IMR-90 (cell line): ENCODE measurements around the gene PRLH. TPM values are rescaled to one million over a fixed set of nuclear protein-coding genes. Genes with fewer than 3 reads are reported as not detected.

Experiments used
- ATAC-seq: fragments of 200-7000 bp; cut with Tn5 transposase; 2 replicates; pipeline ENCODE4 v1.9.1; 2020; ENCODE audit warnings: low read depth, mild to moderate bottlenecking, moderate library complexity
- BruUV-seq: library from RNA; stranded (reverse); fragments of 400-500 nt; replicated peaks from 2 replicates; lab custom pipeline; 2021; lab: Mats Ljungman, UMichigan
- CTCF ChIA-PET: fragments of 300-600 bp; formaldehyde crosslinking; extraction: SDS; loops from one replicate; lab custom pipeline; 2021; ENCODE audit warnings: antibody characterized with exemption; lab: Yijun Ruan, JAX
- POLR2A ChIA-PET: fragments of 300-600 bp; sonication (Branson Sonifier 250); formaldehyde crosslinking; loops from one replicate; lab custom pipeline; 2022; ENCODE audit warnings: antibody characterized with exemption; ENCODE audit not compliant: unreplicated experiment; lab: Charles Lee
- DNase-seq: peaks from one replicate; pipeline ENCODE4 v3.0.0; 2013
- H2AFZ ChIP-seq: replicated peaks from 2 replicates; pipeline ENCODE3; 2013; ENCODE audit warnings: low read length, mild to moderate bottlenecking; ENCODE audit not compliant: poor library complexity
- H2AK5ac ChIP-seq: 2 replicates; pipeline ENCODE4 v1.6.1; 2013; ENCODE audit warnings: low read depth, low read length, inconsistent platforms
- H2AK9ac ChIP-seq: replicated peaks from 2 replicates; pipeline ENCODE3; 2013; ENCODE audit warnings: mild to moderate bottlenecking, low read depth, low read length, moderate library complexity; ENCODE audit not compliant: poor library complexity
- H2BK120ac ChIP-seq: 2 replicates; pipeline ENCODE4 v1.6.1; 2013; ENCODE audit warnings: low read depth, low read length, inconsistent platforms
- H2BK15ac ChIP-seq: 3 replicates; pipeline ENCODE4 v1.6.1; 2013; ENCODE audit warnings: low read depth, low read length, inconsistent platforms
- H2BK20ac ChIP-seq: 2 replicates; pipeline ENCODE4 v1.6.1; 2013; ENCODE audit warnings: low read depth, mild to moderate bottlenecking, inconsistent platforms, low read length, moderate library complexity
- H2BK5ac ChIP-seq: 2 replicates; pipeline ENCODE4 v1.6.1; 2013; ENCODE audit warnings: mild to moderate bottlenecking, low read depth, low read length, inconsistent platforms; ENCODE audit not compliant: poor library complexity, severe bottlenecking
- H3K14ac ChIP-seq: replicated peaks from 2 replicates; pipeline ENCODE4 v1.6.1; 2013; ENCODE audit warnings: low read depth, low read length, inconsistent platforms
- H3K18ac ChIP-seq: 2 replicates; pipeline ENCODE4 v1.6.1; 2013; ENCODE audit warnings: low read depth, low read length, control low read depth
- H3K23ac ChIP-seq: 2 replicates; pipeline ENCODE4 v1.6.1; 2013; ENCODE audit warnings: low read depth, low read length, inconsistent platforms
- H3K27ac ChIP-seq: 2 replicates; pipeline ENCODE4 v1.5.1; 2013; ENCODE audit warnings: mild to moderate bottlenecking, control low read depth, low read length; ENCODE audit not compliant: insufficient read depth
- H3K27me3 ChIP-seq: 2 replicates; pipeline ENCODE4 v1.6.1; 2013; ENCODE audit warnings: low read length; ENCODE audit not compliant: control insufficient read depth, insufficient read depth
- H3K36me3 ChIP-seq: 2 replicates; pipeline ENCODE4 v1.6.1; 2013; ENCODE audit warnings: low read length, mixed read lengths; ENCODE audit not compliant: control insufficient read depth, insufficient read depth
- H3K4ac ChIP-seq: 2 replicates; pipeline ENCODE4 v1.6.1; 2013; ENCODE audit warnings: low read depth, low read length, inconsistent platforms
- H3K4me1 ChIP-seq: 2 replicates; pipeline ENCODE4 v1.6.1; 2013; ENCODE audit warnings: low read length, mixed read lengths; ENCODE audit not compliant: control insufficient read depth, insufficient read depth
- H3K4me2 ChIP-seq: 2 replicates; pipeline ENCODE4 v1.6.1; 2013; ENCODE audit warnings: low read depth, mild to moderate bottlenecking, control low read depth, low read length, moderate library complexity
- H3K4me3 ChIP-seq: 2 replicates; pipeline ENCODE4 v1.5.1; 2013; ENCODE audit warnings: low read depth, mild to moderate bottlenecking, control low read depth, low read length, moderate library complexity; ENCODE audit not compliant: insufficient read depth
- H3K56ac ChIP-seq: 2 replicates; pipeline ENCODE4 v1.6.1; 2013; ENCODE audit warnings: low read length, inconsistent platforms; ENCODE audit not compliant: insufficient read depth; ENCODE audit errors: extremely low read depth
- H3K79me1 ChIP-seq, 2 experiments: 2 replicates each; pipeline ENCODE4 v1.6.1; 2013; ENCODE audit warnings: low read length in 2 of 2, inconsistent platforms in 1 of 2, low read depth in 1 of 2
- H3K9ac ChIP-seq: 2 replicates; pipeline ENCODE4 v1.6.1; 2013; ENCODE audit warnings: low read depth, low read length, control low read depth
- H3K9me1 ChIP-seq: 2 replicates; pipeline ENCODE4 v1.6.1; 2013; ENCODE audit warnings: low read length, inconsistent platforms; ENCODE audit not compliant: insufficient read depth
- H3K9me3 ChIP-seq: 2 replicates; pipeline ENCODE4 v1.6.1; 2013; ENCODE audit warnings: low read length; ENCODE audit not compliant: control insufficient read depth, insufficient read depth
- H4K20me1 ChIP-seq: 2 replicates; pipeline ENCODE4 v1.6.1; 2013; ENCODE audit warnings: low read length, inconsistent platforms; ENCODE audit not compliant: insufficient read depth
- H4K5ac ChIP-seq: 2 replicates; pipeline ENCODE4 v1.6.1; 2013; ENCODE audit warnings: mild to moderate bottlenecking, low read depth, low read length, control low read depth
- H4K8ac ChIP-seq, 2 experiments: 2 replicates each; pipeline ENCODE4 v1.6.1; 2013; ENCODE audit warnings: low read depth in 2 of 2, low read length in 2 of 2, control low read depth in 1 of 2, inconsistent platforms in 1 of 2
- H4K91ac ChIP-seq: 2 replicates; pipeline ENCODE4 v1.6.1; 2013; ENCODE audit warnings: low read depth, low read length, inconsistent platforms; ENCODE audit not compliant: insufficient read depth
- CEBPB ChIP-seq: IDR thresholded peaks from 2 replicates; pipeline ENCODE4 v1.6.1; 2012; ENCODE audit warnings: low read depth, low read length, improper control_type of control experiment
- MAZ ChIP-seq: IDR thresholded peaks from 2 replicates; pipeline ENCODE4 v1.6.1; 2012; ENCODE audit warnings: low read depth, mild to moderate bottlenecking, low read length, improper control_type of control experiment, moderate library complexity, borderline replicate concordance
- RFX5 ChIP-seq: IDR thresholded peaks from 2 replicates; pipeline ENCODE4 v1.8.0; 2012; ENCODE audit warnings: low read depth, mild to moderate bottlenecking, low read length, moderate library complexity
- WGBS, 2 experiments: methylation state at CpG; one replicate each; pipeline versions ENCODE4 v1.1.5 to v1.1.7; 2013; ENCODE audit warnings: missing lambda C conversion rate in 2 of 2; ENCODE audit not compliant: insufficient read length in 1 of 2; ENCODE audit errors: extremely low coverage in 2 of 2; 5-methylcytosine and 5-hydroxymethylcytosine counted together
- dilution Hi-C: fragments of 300-500 bp; cut with HindIII; formaldehyde crosslinking; loops from one replicate; pipeline ENCODE4 v1.14.3; 2018; ENCODE audit warnings: low sequenced_read_pairs; ENCODE audit not compliant: unreplicated experiment
- in situ Hi-C: fragments of 300-500 bp; cut with MboI; formaldehyde crosslinking; loops from 3 replicates; pipeline ENCODE4 v1.14.3; 2019; ENCODE audit warnings: low sequenced_read_pairs, inconsistent platforms, mixed read lengths
- intact Hi-C: fragments of 100-400 bp; cut with micrococcal nuclease; formaldehyde crosslinking; loops from 2 replicates; pipeline ENCODE4 v1.10.0; 2022
- polyA plus RNA-seq, 3 experiments: library from polyadenylated mRNA; depleted of rRNA; stranded (reverse); fragments of >200 nt; gene quantifications; 2 replicates each; pipeline ENCODE4 v1.2.3, GENCODE V29; 2012; ENCODE audit warnings: low replicate concordance in 1 of 3
- total RNA-seq: library from RNA; depleted of rRNA; stranded (reverse); fragments of >200 nt; gene quantifications from 2 replicates; pipeline ENCODE4 v1.2.3, GENCODE V29; 2012

Gene PRLH
- total and polyA plus RNA-seq, 2 of the 4 experiments (the other 2 are of a cell fraction) = not detected

DNA sequence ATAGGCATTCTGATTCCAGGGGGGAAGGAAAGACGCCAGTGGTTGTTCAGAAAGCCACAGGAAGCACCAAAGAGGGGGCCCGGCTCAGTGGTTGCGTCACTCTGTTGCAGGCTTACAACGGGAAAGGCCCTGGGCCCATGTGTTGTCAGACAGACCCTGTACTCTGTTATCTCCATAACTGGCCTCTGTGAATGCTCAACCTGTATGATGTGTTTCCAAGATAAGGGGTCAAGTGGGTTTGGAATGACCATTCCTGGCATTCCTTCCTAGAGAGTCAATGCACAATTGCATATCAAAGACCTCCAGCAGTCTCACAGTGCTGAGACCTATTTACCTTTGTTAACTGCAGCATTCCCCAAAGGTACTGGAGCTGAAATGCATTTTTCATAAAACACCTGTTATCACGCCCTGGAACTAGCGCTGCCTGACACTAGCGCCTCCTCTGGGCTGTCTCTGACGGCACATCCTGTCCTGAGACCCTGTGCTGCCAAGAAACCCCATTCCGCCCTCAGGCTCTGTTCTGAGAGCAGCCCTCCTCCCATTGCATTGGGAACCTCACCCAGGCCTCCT, 47.9 kb downstream of the PRLH start:
- Histone ChIP-seq H3K23ac (peak overlapping the region; percentile 43; the same call in 1 of the 2 replicates), H3K4me2 (no peak overlapping the region), H3K4ac (peak overlapping the region; percentile 92), H3K18ac (no peak overlapping the region), H3K4me1 (peaks cover 30% of the 10 kb centered on the region), H4K91ac (peak overlapping the region; percentile 12; the same call in 1 of the 2 replicates), H2BK120ac (peak overlapping the region; percentile 91; the same call in 1 of the 2 replicates), H2AK9ac (peak overlapping the region; percentile 33), H4K20me1 (no peaks in the 10 kb centered on the region), H3K27me3 (no peaks in the 10 kb centered on the region), H2BK15ac (peak overlapping the region; percentile 79; the same call in 1 of the 3 replicates), H2BK20ac (peak overlapping the region; percentile 74; the same call in 1 of the 2 replicates), H3K4me3 (no peak overlapping the region), H3K14ac (peak overlapping the region; percentile 5), H2AFZ (peak overlapping the region; percentile 55), H3K9me3 (no peaks in the 10 kb centered on the region), H3K79me1 (peaks cover 0 to 14% of the 10 kb centered on the region in 2 experiments; a peak in 2 of 4 replicates), H3K27ac (no peak overlapping the region), H3K56ac (peak overlapping the region; percentile 0; the same call in 1 of the 2 replicates), H3K36me3 (no peaks in the 10 kb centered on the region), H4K8ac (peak overlapping the region; percentile 37 to 67; a peak in 2 of 4 replicates), H2AK5ac (peak overlapping the region; percentile 90; the same call in 1 of the 2 replicates), H4K5ac (no peak overlapping the region; the same call in 1 of the 2 replicates), H2BK5ac (peak overlapping the region; percentile 29), H3K9ac (no peak overlapping the region), H3K9me1 (peaks cover 34% of the 10 kb centered on the region)
- intact Hi-C loops = no loop called here
- DNase-seq (peak; percentile 52), ATAC-seq (no peak; the same call in none of the 2 replicates)
- ChIA-PET POLR2A (no interaction called here), CTCF (no interaction called here)
- no peak for TF ChIP-seq MAZ
- TF ChIP-seq RFX5 = no peak
- peak; percentile 87 for TF ChIP-seq CEBPB
- in situ Hi-C loops = no loop called here
- no TSS peak for BruUV-seq
- 90% methylated on average over 5 of the region's 9 CpGs; no CpG with 5 or more reads in 1 of the 2 experiments for WGBS, 2 experiments
- dilution Hi-C loops = no loop called here
